C4-2B (cell line): ENCODE results near the gene SRRM3.
"Not testable (repeated sequence)": the region's sequence is repeated elsewhere in the genome, so short reads cannot be mapped to it uniquely, and the experiment has no call there.

Experiments used
- H3K27ac ChIP-seq: fragments of 450-650 bp; 2 replicates; pipeline ENCODE4 v1.5.1; 2017
- CTCF ChIP-seq: fragments of 450-650 bp; conservative IDR thresholded peaks from 2 replicates; pipeline ENCODE4 v1.5.1; 2017; ENCODE audit warnings: mild to moderate bottlenecking
- ZFX ChIP-seq: fragments of 450-650 bp; IDR thresholded peaks from 2 replicates; pipeline ENCODE4 v1.6.1; 2017

SRRM3 gene

DNA sequence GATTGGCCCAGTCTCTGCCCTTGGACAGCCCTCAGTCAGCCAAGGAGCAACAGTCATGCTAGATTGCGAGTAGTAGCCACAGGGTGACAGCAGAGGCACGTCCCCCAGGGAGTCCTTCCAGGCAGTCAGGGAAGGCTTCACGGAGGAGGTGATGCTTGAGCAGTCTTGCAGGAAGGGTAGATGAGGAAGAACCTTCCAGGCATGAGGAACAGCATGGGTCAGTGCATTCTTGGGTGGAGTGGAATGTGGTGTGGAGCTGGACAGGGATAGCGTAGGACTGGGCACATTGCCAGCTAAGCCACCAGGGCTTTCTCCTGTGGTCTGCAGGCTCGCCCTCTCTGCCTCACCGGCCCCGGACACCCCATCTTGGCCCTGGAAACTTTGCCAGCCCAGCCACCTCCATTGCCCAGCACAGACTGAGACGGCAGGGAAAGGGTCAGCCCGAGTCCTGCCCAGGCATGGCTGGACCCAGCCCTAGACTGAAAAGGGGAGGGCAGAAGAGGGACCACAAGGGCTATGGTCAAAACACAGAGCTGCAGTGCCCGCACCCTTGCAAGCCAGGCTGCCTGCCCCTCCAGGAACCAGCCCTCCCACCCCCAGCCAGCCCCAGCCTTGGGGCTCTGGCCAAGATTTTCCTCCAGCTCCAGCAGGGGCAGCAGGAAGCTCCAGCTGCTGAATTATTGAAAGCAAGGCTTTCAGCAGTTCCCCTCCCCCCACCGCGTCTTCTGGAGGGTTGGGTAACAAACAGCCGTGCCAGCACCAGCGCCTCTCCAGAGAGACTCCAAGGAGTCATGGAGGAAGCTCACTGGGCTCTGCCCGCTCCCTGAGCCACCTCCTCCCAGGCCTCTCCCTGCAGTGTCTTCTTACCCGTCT, 18.7 kb downstream of the SRRM3 start:
- no peak overlapping the region for H3K27ac ChIP-seq
- TF ChIP-seq CTCF (no peak), ZFX (no peak)

- H3K27ac ChIP-seq: no peak overlapping the region
- no peak for TF ChIP-seq CTCF
- TF ChIP-seq ZFX: no peak
Observed at GRCh38 chr7:76222333-76222732, 20.6 kb downstream of the SRRM3 start.

DNA sequence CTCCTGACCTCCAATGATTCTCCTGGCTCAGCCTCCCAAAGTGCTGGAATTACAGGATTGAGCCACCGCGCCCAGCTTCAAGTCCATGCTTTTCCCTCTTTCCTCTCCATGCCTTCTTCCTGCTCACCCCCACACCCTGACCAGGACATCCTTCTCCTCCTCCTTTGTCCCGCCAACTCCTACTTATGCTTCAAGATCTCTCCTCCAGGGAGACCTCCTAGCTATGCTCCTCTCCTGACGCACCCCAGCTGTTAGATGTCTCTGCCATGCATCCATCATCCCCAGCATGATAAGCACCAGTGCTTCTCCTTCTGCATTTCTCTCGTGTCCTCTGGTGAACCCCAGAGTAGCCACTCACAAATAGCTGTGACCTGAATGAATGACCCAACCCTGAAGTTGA, 21.1 kb downstream of the SRRM3 start:
- no peak for TF ChIP-seq ZFX
- no peak for TF ChIP-seq CTCF
- H3K27ac ChIP-seq: no peak overlapping the region

DNA sequence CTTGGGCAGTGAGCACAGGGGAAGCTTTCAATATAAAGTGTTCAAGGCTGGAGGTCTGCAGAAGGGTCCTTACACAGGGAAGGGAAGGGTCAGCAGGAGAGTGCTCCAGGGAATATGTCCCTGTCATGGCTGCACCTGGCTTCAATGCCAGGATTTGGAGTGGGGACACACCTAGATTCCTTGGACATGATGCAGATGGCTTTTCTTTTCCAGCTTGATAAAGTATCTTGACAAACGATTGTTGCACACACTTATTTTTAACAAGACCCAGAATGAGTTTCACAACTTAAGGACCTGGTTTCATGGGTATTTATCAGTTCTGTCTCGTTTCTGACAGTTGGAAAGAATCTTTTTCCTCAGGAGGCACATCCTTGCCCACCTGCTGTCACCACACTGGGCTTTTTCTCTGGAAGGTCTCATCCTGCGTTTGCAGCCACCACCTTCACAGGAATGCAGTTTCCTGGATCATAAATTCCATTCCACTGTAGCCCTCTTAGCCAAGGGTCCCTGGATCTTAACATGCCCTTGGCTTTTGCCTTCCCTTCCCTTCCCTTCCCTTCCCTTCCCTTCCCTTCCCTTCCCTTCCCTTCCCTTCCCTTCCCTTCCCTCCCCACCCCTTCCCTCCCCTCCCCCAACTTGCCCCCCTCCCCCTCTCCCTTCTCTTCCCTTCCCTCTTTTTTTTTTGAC, 21.7 kb downstream of the SRRM3 start:
- TF ChIP-seq ZFX (no peak), CTCF (no peak)
- H3K27ac ChIP-seq: no peak overlapping the region

GRCh38 chr7:76224695-76225094, 23.0 kb downstream of the SRRM3 start:
- no peak for TF ChIP-seq CTCF
- no peak for TF ChIP-seq ZFX
- no peak overlapping the region for H3K27ac ChIP-seq

GRCh38 chr7:76225379-76225778, 23.7 kb downstream of the SRRM3 start:
- TF ChIP-seq ZFX: no peak
- no peak for TF ChIP-seq CTCF
- no peak overlapping the region for H3K27ac ChIP-seq

DNA sequence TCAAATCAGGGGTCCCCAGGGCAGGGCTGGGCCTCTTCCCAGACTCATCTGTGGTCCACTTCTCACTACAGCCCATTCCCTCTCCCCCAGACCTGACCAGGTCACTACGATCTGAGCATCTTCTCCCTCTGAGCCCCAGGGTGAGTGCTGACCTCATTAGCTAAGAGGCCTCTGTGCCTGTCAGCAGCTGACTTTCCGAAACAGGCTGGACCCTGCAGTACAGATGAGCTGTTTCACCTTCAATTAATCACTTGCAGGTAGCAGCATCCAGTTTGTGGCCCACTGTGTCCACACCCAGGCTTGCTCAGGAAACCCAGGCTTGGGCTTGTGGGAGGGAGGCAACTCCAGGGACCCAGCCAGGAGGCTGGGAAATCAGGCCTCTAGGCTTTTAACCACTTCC, 24.3 kb downstream of the SRRM3 start:
- TF ChIP-seq ZFX: no peak
- no peak for TF ChIP-seq CTCF
- no peak overlapping the region for H3K27ac ChIP-seq

DNA sequence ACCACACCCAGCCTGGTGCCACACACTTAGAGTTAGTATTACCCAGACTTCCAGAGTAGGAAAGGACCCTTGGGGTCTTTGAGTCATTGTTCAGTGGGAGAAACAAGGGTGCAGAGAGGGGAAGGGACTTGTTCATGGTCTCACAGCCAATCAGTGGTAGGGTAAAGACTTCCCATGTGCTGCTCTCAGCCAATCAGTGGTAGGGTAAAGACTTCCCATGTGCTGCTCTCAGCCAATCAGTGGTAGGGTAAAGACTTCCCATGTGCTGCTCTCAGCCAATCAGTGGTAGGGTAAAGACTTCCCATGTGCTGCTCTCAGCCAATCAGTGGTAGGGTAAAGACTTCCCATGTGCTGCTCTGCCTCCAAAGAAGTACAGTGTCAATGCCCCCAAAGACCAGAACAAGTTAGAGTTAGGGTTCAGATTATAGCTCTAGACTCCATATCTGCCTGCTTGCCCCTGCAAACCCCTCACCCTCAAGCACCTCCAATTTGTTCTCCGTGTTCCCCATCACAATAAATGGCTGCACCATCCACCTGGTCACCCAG, 25.3 kb downstream of the SRRM3 start:
- H3K27ac ChIP-seq: not testable (repeated sequence)
